ENCODE data around the gene CYP39A1.

DNA sequence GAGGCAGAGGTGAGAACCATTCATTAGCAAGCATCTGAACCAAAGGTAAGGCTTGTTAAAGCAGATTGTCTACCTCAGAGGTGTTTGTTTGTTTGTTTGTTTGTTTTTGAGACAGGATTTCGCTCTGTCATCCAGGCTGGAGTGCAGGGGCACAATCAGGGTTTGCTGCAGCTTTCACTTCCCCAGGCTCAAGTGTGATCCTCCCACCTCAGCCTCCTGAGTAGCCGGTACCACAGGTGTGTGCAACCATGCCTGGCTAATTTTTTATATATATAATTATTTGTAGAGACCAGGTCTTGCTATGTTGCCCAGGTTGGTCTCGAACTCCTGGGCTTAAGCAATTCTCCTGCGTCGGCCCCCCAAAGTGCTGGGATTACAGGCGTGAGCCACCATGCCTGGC, 17.2 kb downstream of the CYP39A1 start:
- TF ChIP-seq ZNF274 (IDR thresholded peaks at IDR 0.05; ENCODE audit: insufficient read depth, insufficient read length) (no peak), SUZ12 (IDR thresholded peaks at IDR 0.05; ENCODE audit: unreplicated experiment) (no peak), HDAC2 (IDR thresholded peaks at IDR 0.05) (no peak), EZH2 (IDR thresholded peaks at IDR 0.05; ENCODE audit: borderline replicate concordance, control insufficient read depth, low read depth, low read length) (no peak)

Data from GM12878 (cell line).